NOMO-1 (cell line): ENCODE data around the gene MICAL3.
"Not testable (repeated sequence)": the region's sequence is repeated elsewhere in the genome, so short reads cannot be mapped to it uniquely, and the experiment has no call there.

Experiments
- DNase-seq, 2 experiments: peaks; one replicate each; lab custom pipeline; 2025; ENCODE audit not compliant: unreplicated experiment in 2 of 2; lab: John Stamatoyannopoulos, UW

Gene MICAL3

GRCh38 chr22:17892376-17892775 is 132.0 kb downstream of the MICAL3 start:
- DNase-seq, result no peak

GRCh38 chr22:17891481-17892167 is 132.7 kb downstream of the MICAL3 start:
- no peak for DNase-seq

GRCh38 chr22:17890892-17891291 is 133.5 kb downstream of the MICAL3 start:
- no peak for DNase-seq

GRCh38 chr22:17890245-17890671 is 134.1 kb downstream of the MICAL3 start:
- no peak for DNase-seq

GRCh38 chr22:17888855-17889254 is 135.5 kb downstream of the MICAL3 start:
- no peak for DNase-seq

- no peak for DNase-seq
Measured at GRCh38 chr22:17888439-17888838, 135.9 kb downstream of the MICAL3 start.

GRCh38 chr22:17884893-17885292 is 139.5 kb downstream of the MICAL3 start:
- DNase-seq, result no peak

- no peak for DNase-seq
Measured at GRCh38 chr22:17884084-17884483, 140.3 kb downstream of the MICAL3 start.

- no peak for DNase-seq
Measured at GRCh38 chr22:17883356-17883755, 141.0 kb downstream of the MICAL3 start.

GRCh38 chr22:17882727-17883126 is 141.6 kb downstream of the MICAL3 start:
- no peak for DNase-seq

GRCh38 chr22:17882162-17882561 is 142.2 kb downstream of the MICAL3 start:
- no peak for DNase-seq

- no peak for DNase-seq
Measured at GRCh38 chr22:17881366-17881765, 143.0 kb downstream of the MICAL3 start.

- DNase-seq, result no peak
Measured at GRCh38 chr22:17880468-17880867, 143.9 kb downstream of the MICAL3 start.

GRCh38 chr22:17880020-17880419 is 144.3 kb downstream of the MICAL3 start:
- no peak for DNase-seq

- no peak for DNase-seq
Measured at GRCh38 chr22:17878941-17879340, 145.4 kb downstream of the MICAL3 start.

- no peak for DNase-seq
Measured at GRCh38 chr22:17878186-17878694, 146.1 kb downstream of the MICAL3 start.

- DNase-seq, result not testable (repeated sequence)
Measured at GRCh38 chr22:17876878-17877855, 147.2 kb downstream of the MICAL3 start.

- DNase-seq, result no peak
Measured at GRCh38 chr22:17876306-17876831, 148.0 kb downstream of the MICAL3 start.

- DNase-seq, result no peak
Measured at GRCh38 chr22:17875631-17876030, 148.7 kb downstream of the MICAL3 start.

- DNase-seq, result no peak
Measured at GRCh38 chr22:17875156-17875555, 149.2 kb downstream of the MICAL3 start.

GRCh38 chr22:17874231-17874905 is 150.0 kb downstream of the MICAL3 start:
- DNase-seq, result no peak
